ENCODE measurements around the gene RPL12. TPM values are rescaled to one million over a fixed set of nuclear protein-coding genes. Genes with fewer than 3 reads are reported as not detected.

RPL12 gene
- polyA plus RNA-seq, 1 donor (not counting 4 experiments of a cell fraction or from before 2014, with no cell fraction given): 2,671 TPM

DNA sequence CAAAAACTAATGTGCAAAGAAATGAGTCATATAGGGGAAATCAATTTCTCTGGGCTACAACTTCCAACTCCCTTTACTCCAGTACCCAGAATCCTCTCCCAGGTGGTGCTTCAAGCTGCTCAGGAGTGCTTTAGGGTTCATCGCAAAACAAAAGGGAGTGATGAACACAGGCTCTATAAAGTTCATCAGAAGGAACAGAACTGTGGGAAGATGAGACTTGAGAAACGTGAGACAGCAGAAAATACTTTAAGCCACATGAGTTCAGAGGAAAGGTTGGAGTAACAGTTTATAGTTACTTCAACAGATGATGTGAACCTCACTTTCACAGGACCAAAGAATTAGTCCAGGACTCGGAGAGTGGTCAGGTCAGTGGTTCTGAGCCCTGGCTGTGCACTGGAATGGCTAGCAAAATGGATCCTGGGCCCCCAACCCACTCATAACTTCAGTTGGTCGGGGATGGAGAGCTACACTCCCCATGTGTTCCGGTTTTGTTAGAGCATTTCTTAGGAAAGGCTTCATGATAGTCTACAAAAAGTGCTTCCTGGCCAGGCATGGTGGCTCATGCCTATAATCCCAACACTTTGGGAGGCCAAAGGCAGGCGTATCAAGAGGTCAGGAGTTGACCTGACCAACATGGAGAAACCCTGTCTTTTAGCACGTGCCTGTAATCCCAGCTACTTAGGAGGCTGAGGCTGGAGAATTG lies 4.3 kb downstream of the RPL12 start:
- Histone ChIP-seq H3K27me3 (ENCODE audit: control insufficient read depth, extremely low read depth, insufficient read depth, low read length) (no peaks in the 10 kb centered on the region), H3K79me2 (ENCODE audit: control insufficient read depth, insufficient read depth, low read length) (peaks cover 35% of the 10 kb centered on the region), H3K36me3 (ENCODE audit: control insufficient read depth in 2 of 2, extremely low read depth in 1 of 2, insufficient read depth in 2 of 2, low read length in 2 of 2) (peaks cover 39 to 75% of the 10 kb centered on the region in 2 experiments), H2AFZ (ENCODE audit: control insufficient read depth, low read length) (no peak overlapping the region), H4K20me1 (ENCODE audit: control insufficient read depth, extremely low read depth, insufficient read depth, low read length) (peaks cover 63% of the 10 kb centered on the region), H3K4me3 (ENCODE audit: control insufficient read depth in 2 of 3, extremely low read depth in 1 of 3, insufficient read depth in 2 of 3, low read depth in 1 of 3, low read length in 3 of 3) (no peak overlapping the region), H3K9me3 (ENCODE audit: control insufficient read depth, low read depth, low read length) (peaks cover 12% of the 10 kb centered on the region), H3K9me1 (ENCODE audit: control insufficient read depth, extremely low read depth, insufficient read depth, low read length) (peaks cover 4% of the 10 kb centered on the region), H3K27ac (ENCODE audit: control insufficient read depth, insufficient read depth, low read length) (no peak overlapping the region), H3K4me2 (ENCODE audit: control insufficient read depth, extremely low read depth, insufficient read depth, low read depth, low read length) (no peak overlapping the region), H3K4me1 (ENCODE audit: control insufficient read depth, extremely low read depth, insufficient read depth, low read length) (peaks cover 10% of the 10 kb centered on the region), H3K9ac (ENCODE audit: control insufficient read depth, extremely low read depth, insufficient read depth, low read length) (no peak overlapping the region)
- TF ChIP-seq, protein P1, sequence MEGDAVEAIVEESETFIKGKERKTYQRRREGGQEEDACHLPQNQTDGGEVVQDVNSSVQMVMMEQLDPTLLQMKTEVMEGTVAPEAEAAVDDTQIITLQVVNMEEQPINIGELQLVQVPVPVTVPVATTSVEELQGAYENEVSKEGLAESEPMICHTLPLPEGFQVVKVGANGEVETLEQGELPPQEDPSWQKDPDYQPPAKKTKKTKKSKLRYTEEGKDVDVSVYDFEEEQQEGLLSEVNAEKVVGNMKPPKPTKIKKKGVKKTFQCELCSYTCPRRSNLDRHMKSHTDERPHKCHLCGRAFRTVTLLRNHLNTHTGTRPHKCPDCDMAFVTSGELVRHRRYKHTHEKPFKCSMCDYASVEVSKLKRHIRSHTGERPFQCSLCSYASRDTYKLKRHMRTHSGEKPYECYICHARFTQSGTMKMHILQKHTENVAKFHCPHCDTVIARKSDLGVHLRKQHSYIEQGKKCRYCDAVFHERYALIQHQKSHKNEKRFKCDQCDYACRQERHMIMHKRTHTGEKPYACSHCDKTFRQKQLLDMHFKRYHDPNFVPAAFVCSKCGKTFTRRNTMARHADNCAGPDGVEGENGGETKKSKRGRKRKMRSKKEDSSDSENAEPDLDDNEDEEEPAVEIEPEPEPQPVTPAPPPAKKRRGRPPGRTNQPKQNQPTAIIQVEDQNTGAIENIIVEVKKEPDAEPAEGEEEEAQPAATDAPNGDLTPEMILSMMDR (optimal IDR thresholded peaks at IDR 0.05 in 1 of 3, IDR thresholded peaks at IDR 0.05 in 1 of 3, conservative IDR thresholded peaks at IDR 0.05 in 1 of 3; ENCODE audit: extremely low read depth in 1 of 3, insufficient read depth in 2 of 3, low read length in 3 of 3): no peak
- no peak for TF ChIP-seq EZH2 (IDR thresholded peaks at IDR 0.05; ENCODE audit: low read length)
- dilution Hi-C loops (cut with MboI; ENCODE audit: extremely low pct_ligation_motif_present, low sequenced_read_pairs): no loop called here
- FAIRE-seq: no peak
- DNase-seq (ENCODE audit: low read depth, low spot score): no peak

DNA sequence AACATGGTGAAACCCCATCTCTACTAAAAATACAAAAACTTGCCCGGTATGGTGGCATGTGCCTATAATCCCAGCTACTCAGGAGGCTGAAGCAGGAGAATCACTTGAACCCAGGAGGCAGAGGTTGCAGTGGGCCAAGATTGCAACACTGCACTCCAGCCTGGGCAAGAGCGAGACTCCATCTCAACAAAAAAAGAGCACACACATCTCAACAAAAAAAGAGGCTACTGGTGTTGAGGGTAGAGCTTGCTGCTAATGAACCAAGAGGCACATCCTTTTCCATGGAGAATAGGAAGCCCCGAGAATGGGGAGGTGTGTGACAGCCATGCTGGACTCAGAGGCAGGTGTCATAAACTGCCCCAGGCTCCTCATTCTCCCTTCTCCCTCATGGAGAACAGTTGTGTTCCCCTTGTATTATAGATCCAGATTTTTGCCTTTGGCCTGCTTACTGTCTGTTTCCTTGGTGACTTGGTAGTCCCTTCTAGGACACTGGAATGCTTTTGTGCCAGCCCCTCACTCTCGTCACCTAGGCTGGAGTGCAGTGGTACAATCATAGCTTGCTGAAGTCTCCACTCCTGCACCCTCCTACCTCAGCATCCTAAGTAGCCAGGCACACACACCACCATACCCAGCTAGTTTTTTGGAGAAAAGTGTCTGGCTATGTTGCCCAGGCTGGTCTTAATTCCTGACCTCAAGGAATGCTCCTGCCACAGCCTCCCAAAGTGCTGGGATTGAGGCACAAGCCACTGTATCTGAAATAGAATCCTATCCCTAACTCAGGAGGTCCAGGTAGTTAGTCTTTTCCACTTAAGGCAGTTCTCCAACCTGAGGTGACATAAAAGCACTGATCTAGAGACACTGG lies 5.1 kb downstream of the RPL12 start:
- Histone ChIP-seq H4K20me1 (ENCODE audit: control insufficient read depth, extremely low read depth, insufficient read depth, low read length) (peaks cover 63% of the 10 kb centered on the region), H3K9me1 (ENCODE audit: control insufficient read depth, extremely low read depth, insufficient read depth, low read length) (peaks cover 4% of the 10 kb centered on the region), H3K79me2 (ENCODE audit: control insufficient read depth, insufficient read depth, low read length) (peaks cover 34% of the 10 kb centered on the region), H3K36me3 (ENCODE audit: control insufficient read depth in 2 of 2, extremely low read depth in 1 of 2, insufficient read depth in 2 of 2, low read length in 2 of 2) (peaks cover 40 to 78% of the 10 kb centered on the region in 2 experiments), H3K9ac (ENCODE audit: control insufficient read depth, extremely low read depth, insufficient read depth, low read length) (no peak overlapping the region), H3K4me1 (ENCODE audit: control insufficient read depth, extremely low read depth, insufficient read depth, low read length) (peaks cover 10% of the 10 kb centered on the region), H3K27ac (ENCODE audit: control insufficient read depth, insufficient read depth, low read length) (no peak overlapping the region), H2AFZ (ENCODE audit: control insufficient read depth, low read length) (no peak overlapping the region), H3K27me3 (ENCODE audit: control insufficient read depth, extremely low read depth, insufficient read depth, low read length) (no peaks in the 10 kb centered on the region), H3K9me3 (ENCODE audit: control insufficient read depth, low read depth, low read length) (peaks cover 12% of the 10 kb centered on the region), H3K4me2 (ENCODE audit: control insufficient read depth, extremely low read depth, insufficient read depth, low read depth, low read length) (no peak overlapping the region), H3K4me3 (ENCODE audit: control insufficient read depth in 2 of 3, extremely low read depth in 1 of 3, insufficient read depth in 2 of 3, low read depth in 1 of 3, low read length in 3 of 3) (no peak overlapping the region)
- TF ChIP-seq, protein P1 (optimal IDR thresholded peaks at IDR 0.05 in 1 of 3, IDR thresholded peaks at IDR 0.05 in 1 of 3, conservative IDR thresholded peaks at IDR 0.05 in 1 of 3; ENCODE audit: extremely low read depth in 1 of 3, insufficient read depth in 2 of 3, low read length in 3 of 3): no peak
- no peak for TF ChIP-seq EZH2 (IDR thresholded peaks at IDR 0.05; ENCODE audit: low read length)
- dilution Hi-C loops (cut with MboI; ENCODE audit: extremely low pct_ligation_motif_present, low sequenced_read_pairs): no loop called here
- DNase-seq (ENCODE audit: low read depth, low spot score): no peak
- FAIRE-seq: no peak
